GM19463 (cell line): ENCODE data around the gene UBR4.

ENCODE experiments used
- ATAC-seq: cut with Tn5 transposase; IDR thresholded peaks from one replicate; pipeline ENCODE4 v1.9.1; 2021; ENCODE audit warnings: mild to moderate bottlenecking, moderate library complexity; ENCODE audit not compliant: unreplicated experiment

The UBR4 gene

DNA sequence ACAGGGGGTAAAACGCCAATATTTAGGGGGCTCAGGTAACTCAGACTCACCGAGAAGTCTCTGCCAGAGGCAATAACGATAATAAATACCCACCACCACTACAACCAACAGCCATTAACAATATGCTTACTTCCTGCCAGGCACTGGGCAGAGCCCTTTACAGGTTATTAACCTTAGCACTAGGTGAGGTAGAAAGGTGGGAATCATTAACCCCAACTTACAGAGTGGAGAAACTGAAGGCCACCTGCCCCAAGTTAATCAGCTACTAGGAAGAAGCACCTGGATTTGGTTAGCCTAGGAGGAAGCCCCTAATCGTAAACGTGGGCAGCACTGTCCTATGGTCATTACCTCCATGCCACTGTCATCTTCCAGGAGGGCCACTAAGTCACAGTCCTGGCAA, 110.0 kb downstream of the UBR4 start:
- no peak for ATAC-seq

DNA sequence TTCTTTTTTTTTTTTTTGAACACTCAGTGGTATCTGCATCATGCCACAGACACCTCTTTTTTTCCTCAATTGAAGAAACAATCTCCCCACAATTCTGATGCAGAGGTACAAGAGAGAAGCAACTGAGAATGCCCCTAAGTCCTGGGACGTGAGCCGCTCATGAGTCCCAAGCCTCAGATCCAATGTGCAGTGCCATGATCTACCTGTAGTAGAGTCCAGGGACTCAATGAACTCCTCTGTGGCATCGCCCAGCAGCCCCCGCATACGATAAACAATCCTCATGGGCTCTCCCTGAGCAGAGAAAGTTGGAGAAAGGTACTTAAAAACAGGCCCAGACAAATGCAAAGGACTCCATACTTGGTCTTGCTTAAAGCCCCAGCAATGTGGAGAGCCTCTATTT, 113.1 kb downstream of the UBR4 start:
- no peak for ATAC-seq

DNA sequence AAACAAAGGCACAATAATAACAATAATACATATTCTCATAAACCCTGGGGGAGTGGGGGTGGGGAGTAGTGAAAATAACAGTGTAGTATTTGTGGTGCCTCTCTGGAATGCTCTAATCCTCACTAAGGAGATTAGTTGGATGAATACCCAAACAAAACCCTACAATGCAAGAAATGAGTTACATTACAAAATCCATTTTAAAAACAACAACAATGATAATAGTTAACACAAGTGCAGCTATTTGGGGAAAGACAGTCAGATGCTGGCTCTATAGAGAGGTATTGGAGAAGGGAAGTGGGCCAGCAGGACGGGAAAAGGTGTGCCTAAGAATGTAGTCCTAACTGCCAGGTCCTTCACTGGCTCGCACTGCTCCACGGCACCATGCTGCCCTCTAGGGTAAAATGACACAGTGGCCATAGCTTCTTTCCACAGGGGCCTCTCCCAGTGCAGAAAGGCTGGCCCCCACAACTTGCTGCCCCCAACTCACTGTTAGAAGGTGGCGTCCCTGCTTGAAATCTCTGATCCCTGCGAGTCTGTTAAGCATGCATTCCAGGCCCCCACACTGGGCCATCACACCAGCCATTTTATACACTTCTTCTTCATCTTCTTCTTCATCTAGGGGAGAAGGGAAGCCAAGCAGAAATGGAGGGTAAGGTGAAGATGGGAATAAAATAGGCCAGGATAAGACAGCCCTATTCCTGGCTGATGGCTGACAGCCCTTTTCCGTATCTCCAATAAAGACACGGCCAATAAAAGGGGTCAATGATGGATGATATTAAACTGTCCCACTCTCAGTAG, 113.8 kb downstream of the UBR4 start:
- ATAC-seq = no peak

DNA sequence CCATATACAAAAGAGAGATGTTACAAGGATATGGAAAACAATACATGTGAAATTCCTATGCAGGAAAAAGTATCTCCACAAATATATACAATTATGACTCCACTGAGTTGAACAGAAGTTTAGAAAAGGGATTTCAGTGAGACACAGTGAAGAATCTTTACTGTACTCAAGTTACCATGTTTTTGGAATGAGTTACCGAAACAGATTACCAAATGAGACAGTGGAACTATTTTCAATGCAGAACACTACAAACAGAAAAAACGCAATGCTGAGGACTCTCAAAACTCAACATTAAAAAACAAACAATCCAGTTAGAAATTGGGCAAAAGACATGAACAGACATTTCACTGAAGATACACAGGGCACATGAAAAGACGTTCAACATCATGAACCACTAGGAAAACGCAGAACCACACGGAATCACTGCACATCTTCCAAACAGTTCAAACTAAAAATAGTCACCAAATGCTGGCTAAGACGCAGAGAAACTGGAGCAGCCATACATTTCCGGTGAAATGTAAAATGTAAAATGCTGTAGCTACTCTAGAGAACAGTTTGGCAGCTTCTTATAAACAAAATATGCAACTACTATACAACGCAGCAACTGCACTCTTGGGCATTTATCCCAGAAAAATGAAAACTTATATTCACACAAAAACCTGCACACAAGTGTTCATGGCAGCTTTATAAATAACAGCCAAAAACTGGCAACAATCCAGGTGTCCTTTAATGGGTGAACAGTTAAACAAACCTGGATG, 118.7 kb downstream of the UBR4 start:
- no peak for ATAC-seq

DNA sequence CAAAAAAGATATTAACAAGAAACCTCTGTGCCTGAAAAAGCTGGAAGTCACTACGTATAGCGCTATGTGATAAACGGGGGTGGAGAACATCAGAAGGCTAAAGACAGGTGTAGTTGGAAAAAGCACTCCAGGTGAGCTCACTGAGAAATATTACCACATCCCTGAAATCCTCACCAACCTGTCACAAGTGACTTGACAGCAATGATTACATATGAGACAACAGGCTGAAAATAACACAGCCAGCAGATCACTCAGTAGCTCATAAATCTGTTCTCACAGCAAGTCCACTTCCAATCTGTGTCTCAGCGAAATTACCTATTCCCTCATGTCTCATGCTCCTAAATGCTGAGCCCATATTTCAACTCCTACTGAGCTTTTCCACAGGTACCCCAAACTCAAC, 120.5 kb downstream of the UBR4 start:
- ATAC-seq = no peak

DNA sequence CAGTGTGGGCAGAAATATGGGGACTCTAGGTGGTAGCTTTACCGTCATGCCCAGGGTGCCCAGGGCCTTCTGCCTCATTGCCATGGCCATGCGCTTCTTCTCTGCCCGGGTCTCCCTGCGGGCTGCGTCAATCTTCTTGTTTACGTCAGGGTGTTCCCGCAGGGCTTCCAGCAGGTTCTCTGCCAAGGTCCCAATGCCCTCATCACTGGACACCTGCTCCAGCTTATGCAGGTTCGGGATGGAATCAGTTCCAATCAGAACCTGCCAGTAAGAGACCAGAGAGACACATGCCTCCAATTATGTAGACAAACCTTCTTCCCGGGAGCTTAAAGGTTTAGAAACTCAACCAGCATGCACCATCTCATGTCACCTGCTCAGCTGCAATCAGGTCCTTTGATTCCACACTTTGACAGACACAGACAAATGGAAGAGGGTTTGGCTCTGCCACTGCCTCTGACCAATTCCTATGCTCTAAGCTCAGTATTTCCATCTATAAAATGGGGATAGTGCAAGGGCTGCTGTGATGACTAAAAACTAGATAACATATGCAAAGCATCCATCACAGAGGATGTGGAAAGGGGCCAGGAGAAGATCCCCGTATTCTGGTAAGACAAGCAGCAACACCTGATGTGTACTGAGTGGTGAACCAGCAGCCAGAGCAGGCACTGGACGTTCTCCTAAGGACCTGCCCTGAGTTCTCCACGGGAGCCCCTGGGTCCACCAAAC, 121.2 kb downstream of the UBR4 start:
- no peak for ATAC-seq

DNA sequence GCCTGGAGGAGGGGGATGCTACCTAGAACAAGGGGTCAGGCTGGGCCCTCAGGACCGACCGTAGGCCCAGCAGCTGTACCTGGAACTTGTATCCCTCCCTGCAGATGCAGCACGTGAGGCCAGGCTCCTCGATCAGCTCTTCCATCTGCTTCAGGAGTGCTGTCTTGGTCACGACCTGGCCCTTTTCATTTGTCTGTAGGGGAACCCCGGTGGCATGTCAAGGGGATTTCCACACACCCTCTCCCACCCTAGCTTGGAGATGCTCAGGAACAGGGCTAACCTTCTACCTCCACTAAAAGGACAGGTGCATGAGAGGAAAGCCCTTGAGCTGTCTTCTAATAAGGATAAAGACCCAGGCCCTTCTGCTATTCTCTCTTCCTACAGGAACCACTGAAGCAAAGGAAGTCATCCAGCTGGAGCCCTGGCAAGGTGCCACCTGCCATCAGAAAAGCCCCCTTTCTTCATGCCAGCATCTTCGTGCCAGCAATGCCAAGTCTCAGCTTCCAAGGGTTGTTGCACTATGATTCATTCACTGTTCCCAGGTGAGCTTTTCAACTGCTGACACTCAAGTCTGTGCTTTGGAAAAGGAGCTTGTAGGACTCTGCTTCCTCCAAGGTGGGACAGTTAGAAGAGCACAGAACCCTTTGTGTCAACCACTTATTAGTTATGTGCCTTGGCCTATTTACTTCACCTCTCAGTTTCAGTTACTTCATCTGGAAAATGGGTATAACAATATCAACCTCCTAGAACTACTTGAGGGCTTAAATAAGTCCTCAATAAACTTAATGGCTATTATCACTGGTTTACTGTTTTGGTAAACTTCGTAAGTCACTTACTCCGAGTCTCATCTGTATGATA, 122.1 kb downstream of the UBR4 start:
- no peak for ATAC-seq

DNA sequence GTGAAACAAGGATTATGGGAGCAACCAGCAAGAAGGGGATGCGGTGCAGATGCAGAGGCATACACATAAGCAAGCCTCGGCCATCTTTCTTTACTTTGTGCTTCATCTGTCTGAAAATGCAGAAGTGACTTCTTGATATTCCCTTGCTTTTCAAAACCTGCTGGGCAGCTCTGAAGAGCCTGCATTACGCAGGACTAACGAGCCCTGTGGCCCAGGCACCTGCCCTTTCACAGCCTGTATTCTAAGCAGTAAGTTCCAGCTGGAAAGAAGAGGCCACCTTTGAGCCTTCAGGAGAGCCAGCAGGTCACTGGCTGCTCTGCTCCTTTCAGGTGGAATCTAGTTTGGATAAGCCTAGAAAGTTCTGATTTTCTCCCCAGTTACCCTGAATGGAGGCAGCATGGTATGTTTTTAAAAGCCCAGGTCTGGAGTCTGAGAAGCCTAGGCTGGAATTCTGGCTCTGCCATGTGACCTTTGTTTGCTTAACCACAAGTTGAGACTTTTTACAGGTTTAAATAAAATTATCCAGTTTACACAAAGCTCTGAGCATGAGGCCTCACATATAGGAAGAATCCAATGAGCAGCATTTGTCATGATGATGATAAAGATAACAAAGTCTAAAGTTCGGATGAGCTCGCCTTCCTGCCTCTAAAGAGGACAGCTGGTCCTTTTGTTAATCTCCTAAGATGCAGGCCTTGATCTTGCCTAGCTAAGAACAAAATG, 122.9 kb downstream of the UBR4 start:
- ATAC-seq = no peak

DNA sequence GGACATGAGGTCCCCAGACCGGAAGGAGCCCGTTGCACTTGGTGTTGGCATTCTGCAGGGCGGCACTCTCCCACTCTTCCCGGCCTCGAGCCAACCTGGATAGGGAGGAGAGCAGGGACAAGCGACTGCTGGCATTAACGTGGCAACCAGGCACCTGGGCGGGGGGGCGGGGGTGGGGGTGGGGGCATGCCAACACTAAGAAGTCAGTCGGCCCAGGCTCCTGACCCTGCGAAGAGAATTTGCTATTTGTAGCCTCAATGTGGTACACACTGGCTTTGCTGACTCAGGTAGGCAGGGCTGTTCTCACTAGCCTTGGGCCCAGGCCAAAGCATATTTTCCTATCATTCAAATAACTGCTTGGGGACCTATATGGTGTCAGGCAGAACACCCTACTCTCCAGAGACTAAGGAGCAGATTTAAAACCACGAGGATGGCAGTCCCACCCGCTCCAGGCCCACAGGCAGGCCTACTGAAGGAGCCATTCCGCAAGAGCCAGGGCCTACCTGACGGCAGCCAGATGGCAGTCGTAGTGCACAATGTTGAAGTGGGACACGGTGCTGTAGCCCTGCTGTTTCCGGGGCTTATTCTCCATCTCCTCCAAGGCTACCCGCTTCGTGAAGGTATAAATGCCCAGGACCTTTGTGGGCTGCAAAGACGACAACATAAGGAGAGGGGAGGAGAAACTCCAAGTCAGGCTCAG, 123.7 kb downstream of the UBR4 start:
- no peak for ATAC-seq

DNA sequence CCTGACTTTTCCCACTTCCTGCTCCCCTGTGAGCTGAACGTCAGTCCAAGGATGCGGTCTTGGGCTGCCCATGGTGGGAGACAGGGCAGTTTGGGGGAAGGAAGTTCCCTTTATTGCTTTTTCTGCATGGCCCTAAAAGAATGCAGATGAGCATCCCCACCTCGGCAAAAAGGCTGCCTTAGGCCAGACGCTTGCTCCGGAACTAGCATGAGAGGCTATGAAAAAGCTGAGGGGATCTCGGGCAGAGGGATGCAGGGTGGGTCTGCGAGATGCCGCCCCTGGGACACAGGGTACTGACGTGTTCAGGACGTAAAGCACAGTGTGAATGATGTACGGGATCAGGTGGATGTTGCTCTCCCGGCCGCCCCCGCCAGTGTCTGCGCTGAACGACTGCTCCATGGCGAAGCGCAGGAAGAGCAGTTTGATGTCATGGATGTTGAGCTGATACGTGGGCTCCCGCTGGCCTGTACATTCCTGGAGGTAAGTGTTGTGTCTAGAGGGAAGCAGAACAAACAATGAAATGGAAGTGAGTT, 125.8 kb downstream of the UBR4 start:
- no peak for ATAC-seq

DNA sequence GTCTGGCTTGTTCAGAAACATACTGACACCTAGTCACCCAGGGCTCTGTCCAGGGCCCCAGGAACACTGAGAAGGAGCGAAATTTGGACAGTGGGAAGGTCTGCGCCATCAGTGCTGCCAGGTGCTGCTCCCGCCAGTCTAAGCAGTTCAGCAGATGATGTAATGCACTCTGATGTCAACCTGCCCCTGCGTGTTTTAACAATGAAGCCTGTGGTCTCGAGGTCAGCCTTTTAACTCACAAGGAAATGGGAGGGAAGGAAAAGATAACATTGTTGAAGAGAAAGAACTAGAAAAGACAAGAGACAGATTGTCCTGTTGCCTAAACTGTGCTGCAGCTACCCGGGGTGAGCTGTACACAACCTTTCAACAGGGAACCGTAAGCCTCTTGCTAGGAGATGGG, 127.0 kb downstream of the UBR4 start:
- ATAC-seq = no peak

DNA sequence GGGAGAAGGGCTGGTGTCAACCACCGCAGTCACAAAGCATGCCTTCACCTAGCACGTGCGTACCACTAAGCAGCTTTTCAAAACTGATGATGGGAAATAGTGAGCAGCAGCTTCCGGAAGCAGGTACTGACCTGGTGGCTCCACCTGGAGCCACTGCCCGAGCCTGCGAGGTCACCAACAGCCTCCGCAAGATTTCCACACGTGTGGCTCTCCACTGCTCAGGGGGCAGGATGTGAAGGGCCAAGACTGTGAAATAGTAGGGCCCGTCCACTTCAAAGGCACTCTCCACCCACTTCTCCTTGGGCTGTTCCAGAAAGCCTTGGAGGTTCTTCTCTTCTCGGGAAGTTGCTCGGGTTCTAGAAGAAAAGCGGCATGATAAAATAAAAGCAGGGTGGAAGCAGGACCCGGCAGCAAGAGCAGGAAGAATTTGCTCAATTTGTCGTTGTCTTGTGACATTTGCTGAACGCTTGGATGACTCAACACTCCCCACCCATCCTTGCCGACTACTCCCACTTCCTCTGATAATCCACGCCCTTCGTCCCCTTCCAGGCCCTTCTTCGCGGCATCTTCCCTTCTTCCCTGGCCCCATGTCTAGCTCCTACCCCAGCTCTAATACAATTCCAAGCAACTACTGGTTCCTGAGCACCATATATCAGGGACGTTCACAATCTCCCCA, 128.7 kb downstream of the UBR4 start:
- no peak for ATAC-seq

DNA sequence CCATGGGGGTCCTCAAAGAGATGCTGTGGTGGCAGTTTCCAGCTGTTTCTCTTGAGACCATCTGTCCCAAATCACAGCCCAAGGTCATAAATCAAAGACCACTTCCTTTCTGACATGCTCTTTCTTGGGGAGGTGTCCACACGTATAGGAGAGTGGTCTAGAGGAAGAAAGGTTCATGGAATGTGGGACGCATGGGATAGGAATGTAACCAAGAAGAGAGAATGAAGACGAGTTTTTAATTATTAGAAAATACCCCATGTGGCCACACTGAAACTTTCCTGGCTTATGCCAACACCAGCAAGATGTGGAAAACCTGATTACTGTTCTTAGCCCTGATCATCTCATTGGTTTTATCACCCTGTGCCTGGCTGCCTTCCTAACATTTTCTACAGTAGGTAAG, 129.3 kb downstream of the UBR4 start:
- no peak for ATAC-seq

DNA sequence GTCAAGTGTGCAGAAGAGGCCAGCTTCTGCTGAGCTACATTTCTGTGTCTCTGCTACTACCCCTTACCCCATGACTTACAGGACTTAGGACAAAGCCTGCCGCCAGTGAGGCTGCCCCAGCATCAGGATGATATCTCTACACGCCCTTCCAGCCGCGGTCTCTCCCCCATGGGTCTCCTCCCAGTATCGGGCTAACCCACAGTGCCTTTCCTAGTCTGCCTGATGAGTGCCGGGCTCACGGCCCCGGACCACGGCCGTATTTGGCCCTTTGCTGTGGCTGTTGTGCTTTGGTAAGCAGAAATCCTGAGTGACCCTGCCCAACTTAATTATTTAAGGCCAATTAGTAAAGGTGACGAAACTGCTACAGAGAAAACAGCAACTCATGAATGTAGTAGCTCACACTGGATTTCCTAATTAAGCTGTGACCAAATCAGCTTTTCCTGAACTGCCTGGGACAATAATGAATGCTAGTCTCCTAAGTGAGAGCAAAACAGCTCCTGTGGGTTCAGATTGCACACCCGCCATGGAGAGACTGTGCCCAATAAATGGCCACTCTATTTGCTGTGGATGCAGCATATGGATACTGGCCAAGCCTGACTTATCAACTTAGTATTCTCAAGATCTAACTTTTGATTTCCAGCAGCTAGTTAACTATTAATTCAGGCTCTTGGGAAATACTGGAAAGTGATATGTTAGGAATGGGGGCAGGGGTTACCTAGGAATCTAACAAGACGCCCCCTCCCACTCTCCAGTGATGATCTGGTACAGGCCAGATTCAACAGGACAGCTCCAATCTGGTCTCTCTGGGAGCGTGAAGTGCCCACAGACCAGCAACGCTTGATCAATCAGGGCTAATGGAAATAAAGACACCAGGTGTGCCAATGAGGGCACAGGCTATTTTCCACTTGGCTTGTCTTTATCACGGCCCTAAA, 130.3 kb downstream of the UBR4 start:
- ATAC-seq = no peak

DNA sequence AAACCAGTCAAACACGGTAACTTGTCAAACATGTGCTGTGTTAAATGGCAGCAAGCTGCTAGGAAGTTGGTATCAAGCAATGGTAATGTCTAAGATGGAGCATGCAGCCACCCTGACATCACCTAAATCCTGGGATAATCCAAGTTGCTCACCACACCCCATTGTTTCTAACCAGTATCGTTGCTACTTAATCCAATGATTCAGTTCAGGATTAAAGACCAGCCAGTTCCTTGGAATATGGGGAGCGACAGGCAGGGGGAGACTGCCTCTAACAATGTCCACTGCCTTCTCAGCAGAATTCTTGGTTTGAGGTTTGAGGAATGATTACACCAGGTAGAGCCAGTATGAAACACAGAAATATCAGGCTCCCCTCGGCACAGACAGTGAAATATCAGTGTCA, 131.5 kb downstream of the UBR4 start:
- ATAC-seq = no peak

DNA sequence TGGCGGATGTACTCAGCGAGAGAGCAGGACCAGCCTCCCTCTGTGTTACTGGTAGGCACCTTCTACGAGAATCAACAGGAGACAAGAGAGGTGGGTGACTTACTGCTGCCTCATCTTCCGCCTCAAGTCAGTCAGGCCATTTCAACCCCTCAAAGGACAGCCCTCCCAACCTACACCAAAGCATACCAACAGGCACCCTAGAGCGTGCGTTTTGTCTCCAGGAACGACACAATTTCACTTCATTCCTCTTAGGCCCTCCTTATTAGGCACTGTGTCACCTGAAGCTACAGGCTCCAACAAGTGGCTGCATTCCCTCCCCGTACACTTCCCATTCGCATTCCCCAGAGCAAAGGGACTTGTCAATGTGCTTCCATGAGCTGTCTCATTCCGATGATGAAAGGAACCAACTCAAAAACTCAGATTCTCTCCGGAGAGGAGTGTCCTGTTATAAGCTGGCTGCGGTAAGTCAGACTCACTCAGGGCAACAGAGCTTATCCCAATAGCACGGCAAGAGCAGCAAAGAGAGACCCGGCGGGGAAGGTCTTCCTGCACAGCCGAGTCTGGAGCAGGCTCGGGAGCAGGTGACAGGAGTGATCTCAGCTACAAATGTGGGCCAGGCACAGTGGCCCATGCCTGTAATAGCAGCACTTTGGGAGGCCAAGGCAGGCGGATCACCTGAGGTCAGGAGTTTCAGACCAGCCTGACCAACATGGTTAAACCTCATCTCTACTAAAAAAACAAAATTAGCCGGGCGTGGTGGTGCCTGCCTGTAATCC, 133.0 kb downstream of the UBR4 start:
- ATAC-seq = no peak
